ENCODE results near the gene LEFTY2.
"Not testable (repeated sequence)": the region's sequence is repeated elsewhere in the genome, so short reads cannot be mapped to it uniquely, and the experiment has no call there.

LEFTY2 gene

GRCh38 chr1:225940385-225941151, 452 bp downstream of the LEFTY2 start:
- no peaks in the 10 kb centered on the region for H3K9me3 ChIP-seq (ENCODE audit: insufficient read depth, low read length)
- no peak overlapping the region for H3K4me3 ChIP-seq (ENCODE audit: insufficient read length, low read depth)
- peaks cover 16% of the 10 kb centered on the region for H3K4me1 ChIP-seq (ENCODE audit: insufficient read depth, insufficient read length)
- no peaks in the 10 kb centered on the region for H3K36me3 ChIP-seq (ENCODE audit: insufficient read depth, insufficient read length, low read length)
- H3K9ac ChIP-seq (ENCODE audit: insufficient read length, low read depth): no peak overlapping the region
- no peak for TF ChIP-seq ZNF274 (IDR thresholded peaks at IDR 0.05; ENCODE audit: low read depth, low read length)
- DNase-seq (ENCODE audit: low read depth, low spot score): no peak
- H3K27me3 ChIP-seq (ENCODE audit: insufficient read depth, insufficient read length): peaks cover 45% of the 10 kb centered on the region

DNA sequence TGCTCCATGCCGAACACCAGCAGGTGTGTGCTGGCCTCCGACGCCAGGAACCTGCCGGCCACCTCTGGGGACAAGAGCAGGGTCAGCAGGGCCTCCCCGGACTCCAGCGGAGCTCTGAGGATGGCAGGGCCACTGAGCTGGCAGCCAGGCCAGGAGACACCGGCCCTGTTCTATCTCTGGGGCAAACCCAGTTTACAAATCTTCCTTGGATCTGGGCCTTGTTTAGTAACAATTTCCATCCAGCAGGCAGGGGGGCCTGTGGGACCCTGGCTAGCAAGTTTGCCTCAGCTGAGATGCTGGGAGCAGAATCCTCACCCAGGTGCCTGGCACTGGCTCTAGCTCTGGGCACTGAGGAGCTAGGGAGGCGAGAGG, 1.1 kb downstream of the LEFTY2 start:
- peaks cover 40% of the 10 kb centered on the region for H3K27me3 ChIP-seq (ENCODE audit: insufficient read depth, insufficient read length)
- not testable (repeated sequence) for H3K4me3 ChIP-seq (ENCODE audit: insufficient read length, low read depth); DNase-seq (ENCODE audit: low read depth, low spot score); H3K9me3 ChIP-seq (ENCODE audit: insufficient read depth, low read length); H3K9ac ChIP-seq (ENCODE audit: insufficient read length, low read depth); H3K36me3 ChIP-seq (ENCODE audit: insufficient read depth, insufficient read length, low read length)
- H3K4me1 ChIP-seq (ENCODE audit: insufficient read depth, insufficient read length): peaks cover 11% of the 10 kb centered on the region

- DNase-seq (ENCODE audit: low read depth, low spot score); H3K9ac ChIP-seq (ENCODE audit: insufficient read length, low read depth); H3K4me3 ChIP-seq (ENCODE audit: insufficient read length, low read depth); H3K9me3 ChIP-seq (ENCODE audit: insufficient read depth, low read length); H3K36me3 ChIP-seq (ENCODE audit: insufficient read depth, insufficient read length, low read length); H3K4me1 ChIP-seq (ENCODE audit: insufficient read depth, insufficient read length): not testable (repeated sequence)
- peaks cover 34% of the 10 kb centered on the region for H3K27me3 ChIP-seq (ENCODE audit: insufficient read depth, insufficient read length)
Observed at GRCh38 chr1:225939097-225939938, 1.7 kb downstream of the LEFTY2 start.

GRCh38 chr1:225937048-225937968, 3.7 kb downstream of the LEFTY2 start:
- no peak for DNase-seq (ENCODE audit: low read depth, low spot score)
- H3K27me3 ChIP-seq (ENCODE audit: insufficient read depth, insufficient read length): peaks cover 14% of the 10 kb centered on the region
- no peaks in the 10 kb centered on the region for H3K9me3 ChIP-seq (ENCODE audit: insufficient read depth, low read length)
- H3K4me1 ChIP-seq (ENCODE audit: insufficient read depth, insufficient read length): no peaks in the 10 kb centered on the region
- H3K4me3 ChIP-seq (ENCODE audit: insufficient read length, low read depth): no peak overlapping the region
- no peaks in the 10 kb centered on the region for H3K36me3 ChIP-seq (ENCODE audit: insufficient read depth, insufficient read length, low read length)
- TF ChIP-seq ZNF274 (IDR thresholded peaks at IDR 0.05; ENCODE audit: low read depth, low read length): no peak
- TF ChIP-seq SUZ12 (IDR thresholded peaks at IDR 0.05; ENCODE audit: extremely low read depth, insufficient read depth, insufficient read length): no peak
- TF ChIP-seq YY1 (IDR thresholded peaks at IDR 0.05; ENCODE audit: insufficient read depth, insufficient read length): no peak
- no peak overlapping the region for H3K9ac ChIP-seq (ENCODE audit: insufficient read length, low read depth)

- Histone ChIP-seq H3K9me3 (ENCODE audit: insufficient read depth, low read length) (no peaks in the 10 kb centered on the region), H3K36me3 (ENCODE audit: insufficient read depth, insufficient read length, low read length) (no peaks in the 10 kb centered on the region), H3K27me3 (ENCODE audit: insufficient read depth, insufficient read length) (peaks cover 7% of the 10 kb centered on the region), H3K4me1 (ENCODE audit: insufficient read depth, insufficient read length) (no peaks in the 10 kb centered on the region), H3K4me3 (ENCODE audit: insufficient read length, low read depth) (no peak overlapping the region), H3K9ac (ENCODE audit: insufficient read length, low read depth) (no peak overlapping the region)
- TF ChIP-seq YY1 (IDR thresholded peaks at IDR 0.05; ENCODE audit: insufficient read depth, insufficient read length) (no peak), SUZ12 (IDR thresholded peaks at IDR 0.05; ENCODE audit: extremely low read depth, insufficient read depth, insufficient read length) (no peak), ZNF274 (IDR thresholded peaks at IDR 0.05; ENCODE audit: low read depth, low read length) (no peak)
- no peak for DNase-seq (ENCODE audit: low read depth, low spot score)
Observed at GRCh38 chr1:225936523-225936922, 4.5 kb downstream of the LEFTY2 start.

DNA sequence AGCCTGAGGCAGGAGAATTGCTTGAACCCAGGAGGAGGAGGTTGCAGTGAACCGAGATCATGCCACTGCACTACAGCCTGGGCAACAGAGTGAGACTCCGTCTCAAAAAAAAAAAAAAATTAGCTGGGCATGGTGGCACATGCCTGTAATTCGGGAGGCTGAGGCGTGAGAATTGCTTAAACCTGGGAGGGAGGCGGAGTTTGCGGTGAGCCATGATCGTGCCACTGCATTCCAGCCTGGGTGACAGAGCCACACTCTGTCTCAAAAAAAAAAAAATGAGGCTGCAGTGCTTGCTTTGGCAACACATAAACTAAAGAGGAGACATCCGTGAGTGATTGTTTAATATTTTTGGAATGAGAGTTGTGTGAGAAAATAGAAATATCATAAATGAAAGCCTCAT, 4.9 kb downstream of the LEFTY2 start:
- DNase-seq (ENCODE audit: low read depth, low spot score); H3K4me3 ChIP-seq (ENCODE audit: insufficient read length, low read depth); H3K9me3 ChIP-seq (ENCODE audit: insufficient read depth, low read length); H3K36me3 ChIP-seq (ENCODE audit: insufficient read depth, insufficient read length, low read length); H3K9ac ChIP-seq (ENCODE audit: insufficient read length, low read depth); H3K27me3 ChIP-seq (ENCODE audit: insufficient read depth, insufficient read length); H3K4me1 ChIP-seq (ENCODE audit: insufficient read depth, insufficient read length): not testable (repeated sequence)

GRCh38 chr1:225934711-225935110, 6.3 kb downstream of the LEFTY2 start:
- no peaks in the 10 kb centered on the region for H3K36me3 ChIP-seq (ENCODE audit: insufficient read depth, insufficient read length, low read length)
- H3K9ac ChIP-seq (ENCODE audit: insufficient read length, low read depth): no peak overlapping the region
- TF ChIP-seq YY1 (IDR thresholded peaks at IDR 0.05; ENCODE audit: insufficient read depth, insufficient read length) (no peak), SUZ12 (IDR thresholded peaks at IDR 0.05; ENCODE audit: extremely low read depth, insufficient read depth, insufficient read length) (no peak), ZNF274 (IDR thresholded peaks at IDR 0.05; ENCODE audit: low read depth, low read length) (no peak)
- no peaks in the 10 kb centered on the region for H3K4me1 ChIP-seq (ENCODE audit: insufficient read depth, insufficient read length)
- no peak overlapping the region for H3K4me3 ChIP-seq (ENCODE audit: insufficient read length, low read depth)
- H3K9me3 ChIP-seq (ENCODE audit: insufficient read depth, low read length): no peaks in the 10 kb centered on the region
- no peaks in the 10 kb centered on the region for H3K27me3 ChIP-seq (ENCODE audit: insufficient read depth, insufficient read length)
- DNase-seq (ENCODE audit: low read depth, low spot score): no peak
